ENCODE data around the gene MAB21L3. TPM values are rescaled to one million over a fixed set of nuclear protein-coding genes. Genes with fewer than 3 reads are reported as not detected.

MAB21L3 gene
- total and polyA plus RNA-seq, 2 of the 13 experiments (the other 11 are each of a cell fraction or from before 2014, with no cell fraction given) = 0.55 to 4.1 TPM

- no peak for TF ChIP-seq ZBTB7B (CRISPR knock-in tag; IDR thresholded peaks at IDR 0.05)
- TF ChIP-seq TCF7L2 (IDR thresholded peaks at IDR 0.05; ENCODE audit: low read depth, low read length) = no peak
- no peak for TF ChIP-seq FOXK2 (IDR thresholded peaks at IDR 0.05)
- TF ChIP-seq KLF9 (CRISPR knock-in tag; IDR thresholded peaks at IDR 0.05; ENCODE audit: low read depth) = no peak
- TF ChIP-seq ZNF180 (CRISPR knock-in tag; IDR thresholded peaks at IDR 0.05; ENCODE audit: borderline replicate concordance, low read depth) = no peak
These were observed 18.3 kb upstream of the MAB21L3 start (continued) for GRCh38 chr1:116092752-116093489.

DNA sequence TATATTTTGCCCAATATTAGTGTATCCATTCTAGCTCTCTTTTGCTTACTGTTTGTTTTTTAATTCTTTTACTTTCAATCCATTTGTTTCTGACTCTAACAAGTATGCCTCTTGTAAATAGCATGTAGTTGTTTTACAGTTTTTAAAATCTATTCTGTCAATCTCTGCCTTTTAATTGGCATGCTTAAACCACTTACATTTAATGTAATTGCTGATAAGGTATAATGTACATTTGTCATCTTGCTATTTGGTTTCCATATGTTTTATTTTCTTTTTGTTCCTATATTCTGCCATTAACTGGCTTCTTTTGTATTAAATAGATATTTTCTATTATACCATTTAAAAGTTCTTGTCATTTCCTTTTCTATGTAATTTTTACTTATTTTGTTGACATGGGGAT is 16.2 kb upstream of the MAB21L3 start:
- no peak overlapping the region for H3K4me3 ChIP-seq (replicated peaks in 1 of 3; ENCODE audit: insufficient read depth in 1 of 3, low read depth in 2 of 3, low read length in 3 of 3)
- intact Hi-C loops (cut with micrococcal nuclease; ENCODE audit: unreplicated experiment) = loop anchor here (10.0 kb wide), 1 partner anchor 60 kb away; no protein-coding TSS in a partner anchor
- ChIA-PET CTCF (ENCODE audit: low intra/inter-chr PET ratio, low total read pairs) (no interaction called here), POLR2A (no interaction called here)
- H4K20me1 ChIP-seq (ENCODE audit: insufficient read depth, low read length) = no peaks in the 10 kb centered on the region
- FAIRE-seq (no peak), DNase-seq (ENCODE audit: low spot score) (no peak), ATAC-seq (no peak)
- no peaks in the 10 kb centered on the region for H3K36me3 ChIP-seq (replicated peaks in 1 of 2; ENCODE audit: control insufficient read depth in 1 of 2, insufficient read depth in 2 of 2, low read length in 2 of 2)
- no peak overlapping the region for H3K27ac ChIP-seq (ENCODE audit: extremely low read length, insufficient read depth, low read length)
- no peak overlapping the region for H3K9ac ChIP-seq (ENCODE audit: insufficient read depth, low read depth, low read length)
- no peaks in the 10 kb centered on the region for H3K79me2 ChIP-seq (ENCODE audit: insufficient read depth, low read length)
- H3K9me3 ChIP-seq (ENCODE audit: low read length) = peaks cover 9% of the 10 kb centered on the region
- peaks cover 21% of the 10 kb centered on the region for H3K4me1 ChIP-seq (ENCODE audit: insufficient read depth, low read length)
- in situ Hi-C loops (cut with HindIII; ENCODE audit: extremely low pct_ligation_motif_present, low pct_unique_long_range_greater_than_20kb) = no loop called here
- no peak overlapping the region for H2AFZ ChIP-seq (ENCODE audit: low read length)
- BruUV-seq (replicated peaks) = no TSS peak
- no peaks in the 10 kb centered on the region for H3K27me3 ChIP-seq (ENCODE audit: control insufficient read depth in 1 of 2, insufficient read depth in 2 of 2, low read length in 2 of 2)
- H3K4me2 ChIP-seq (ENCODE audit: low read depth, low read length) = no peak overlapping the region
- no peak for TF ChIP-seq NR2C2 (CRISPR knock-in tag; IDR thresholded peaks at IDR 0.05; ENCODE audit: borderline replicate concordance)
- TF ChIP-seq NKX3-1 (CRISPR knock-in tag; IDR thresholded peaks at IDR 0.05) = no peak
- TF ChIP-seq ZMYM4 (CRISPR knock-in tag; IDR thresholded peaks at IDR 0.05) = no peak
- no peak for TF ChIP-seq NFE2L2 (IDR thresholded peaks at IDR 0.05; ENCODE audit: low read length)
- no peak for TF ChIP-seq TGIF2 (CRISPR knock-in tag; IDR thresholded peaks at IDR 0.05)
- TF ChIP-seq ERF (CRISPR knock-in tag; IDR thresholded peaks at IDR 0.05) = no peak
- no peak for TF ChIP-seq USF2 (IDR thresholded peaks at IDR 0.05; ENCODE audit: low read depth, low read length)
- TF ChIP-seq USF2 (CRISPR knock-in tag; IDR thresholded peaks at IDR 0.05; ENCODE audit: borderline replicate concordance) = no peak
- no peak for TF ChIP-seq ZNF788 (CRISPR knock-in tag; IDR thresholded peaks at IDR 0.05; ENCODE audit: borderline replicate concordance)
- no peak for TF ChIP-seq KDM1A (CRISPR knock-in tag; IDR thresholded peaks at IDR 0.05)
- TF ChIP-seq ZNF367 (CRISPR knock-in tag; IDR thresholded peaks at IDR 0.05; ENCODE audit: borderline replicate concordance) = no peak
- no peak for TF ChIP-seq CENPX (CRISPR knock-in tag; IDR thresholded peaks at IDR 0.05)
- no peak for TF ChIP-seq ZNF121 (CRISPR knock-in tag; IDR thresholded peaks at IDR 0.05)
- TF ChIP-seq ZNF333 (CRISPR knock-in tag; IDR thresholded peaks at IDR 0.05; ENCODE audit: borderline replicate concordance) = no peak
- TF ChIP-seq, protein P1, sequence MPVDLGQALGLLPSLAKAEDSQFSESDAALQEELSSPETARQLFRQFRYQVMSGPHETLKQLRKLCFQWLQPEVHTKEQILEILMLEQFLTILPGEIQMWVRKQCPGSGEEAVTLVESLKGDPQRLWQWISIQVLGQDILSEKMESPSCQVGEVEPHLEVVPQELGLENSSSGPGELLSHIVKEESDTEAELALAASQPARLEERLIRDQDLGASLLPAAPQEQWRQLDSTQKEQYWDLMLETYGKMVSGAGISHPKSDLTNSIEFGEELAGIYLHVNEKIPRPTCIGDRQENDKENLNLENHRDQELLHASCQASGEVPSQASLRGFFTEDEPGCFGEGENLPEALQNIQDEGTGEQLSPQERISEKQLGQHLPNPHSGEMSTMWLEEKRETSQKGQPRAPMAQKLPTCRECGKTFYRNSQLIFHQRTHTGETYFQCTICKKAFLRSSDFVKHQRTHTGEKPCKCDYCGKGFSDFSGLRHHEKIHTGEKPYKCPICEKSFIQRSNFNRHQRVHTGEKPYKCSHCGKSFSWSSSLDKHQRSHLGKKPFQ (CRISPR knock-in tag; IDR thresholded peaks at IDR 0.05; ENCODE audit: insufficient replicate concordance) = no peak
